Kidney epithelial cell (primary cell): ENCODE data around the gene ABHD8. TPM values are rescaled to one million over a fixed set of nuclear protein-coding genes. Genes with fewer than 3 reads are reported as not detected.

Experiments
- DNase-seq: peaks from one replicate; pipeline ENCODE4 v3.0.0-alpha.2; 2010; ENCODE audit warnings: low read depth
- H3K27me3 ChIP-seq: 2 replicates; pipeline ENCODE4 v1.6.0; 2011; ENCODE audit warnings: low read length; ENCODE audit not compliant: control insufficient read depth, insufficient read depth
- H3K36me3 ChIP-seq: 2 replicates; pipeline ENCODE4 v1.5.1; 2011; ENCODE audit warnings: low read length; ENCODE audit not compliant: control insufficient read depth, insufficient read depth
- H3K4me3 ChIP-seq: 2 replicates; pipeline ENCODE4 v1.5.1; 2011; ENCODE audit warnings: low read depth, mild to moderate bottlenecking, control low read depth, low read length
- CTCF ChIP-seq: IDR thresholded peaks from 2 replicates; pipeline ENCODE4 v1.5.1; 2011; ENCODE audit warnings: mild to moderate bottlenecking, moderate library complexity, low read length, control low read depth, inconsistent platforms; ENCODE audit not compliant: insufficient read depth, poor library complexity, severe bottlenecking
- total RNA-seq: library from RNA; depleted of rRNA; stranded (reverse); fragments of >200 nt; gene quantifications from 2 replicates; pipeline ENCODE4 v1.2.3, GENCODE V29; 2015

The ABHD8 gene
- total RNA-seq, 1 donor from 2014 or later: 18.6 TPM

GRCh38 chr19:17334414-17335409 is 31.5 kb upstream of the ABHD8 start, which contains the start of gene ANO8:
Gene ANO8 (minus strand): TSS chr19:17334855. CDS start chr19:17334670, 185 bp downstream.
- peak within 1 kb of the TSS; percentile 52 for H3K4me3 ChIP-seq
- peaks cover 3% of the 10 kb centered on the region for H3K27me3 ChIP-seq
- DNase-seq: peak; percentile 76
- H3K36me3 ChIP-seq: peaks cover 1% of the 10 kb centered on the region
- TF ChIP-seq CTCF: no peak

GRCh38 chr19:17333611-17334413 is 30.6 kb upstream of the ABHD8 start:
- TF ChIP-seq CTCF: no peak
- DNase-seq: peak; percentile 70
- Histone ChIP-seq H3K36me3 (peaks cover 1% of the 10 kb centered on the region), H3K4me3 (peak overlapping the region; percentile 52), H3K27me3 (peaks cover 11% of the 10 kb centered on the region)

- H3K27me3 ChIP-seq: peaks cover 11% of the 10 kb centered on the region
- no peak for DNase-seq
- TF ChIP-seq CTCF: no peak
- peaks cover 1% of the 10 kb centered on the region for H3K36me3 ChIP-seq
- H3K4me3 ChIP-seq: no peak overlapping the region
Measured at GRCh38 chr19:17332677-17333581, 29.7 kb upstream of the ABHD8 start.

GRCh38 chr19:17332360-17332676 is 29.1 kb upstream of the ABHD8 start:
- TF ChIP-seq CTCF: no peak
- peaks cover 11% of the 10 kb centered on the region for H3K27me3 ChIP-seq
- no peak for DNase-seq
- no peak overlapping the region for H3K4me3 ChIP-seq
- peaks cover 1% of the 10 kb centered on the region for H3K36me3 ChIP-seq

- no peak for TF ChIP-seq CTCF
- H3K27me3 ChIP-seq: peaks cover 11% of the 10 kb centered on the region
- no peak overlapping the region for H3K4me3 ChIP-seq
- H3K36me3 ChIP-seq: peaks cover 1% of the 10 kb centered on the region
- DNase-seq: no peak
Measured at GRCh38 chr19:17331045-17331558, 27.9 kb upstream of the ABHD8 start.
